Hippocampal formation (tissue), 2 donors: ENCODE results near the gene CHCHD10.
A peak's percentile ranks its signal among the peaks of the same experiment; 100 is the strongest.

Source experiments
- DNase-seq, 2 donors: peaks; one replicate each; lab custom pipeline; 2025; lab: John Stamatoyannopoulos, UW

CHCHD10 gene

GRCh38 chr22:23767673-23768548 is at the start of gene CHCHD10:
CHCHD10 (minus strand) TSS chr22:23767972; CDS start chr22:23767874, 98 bp downstream.
- peak; percentile 73 to 86 for DNase-seq

- DNase-seq: no peak
These were observed 49.4 kb upstream of the CHCHD10 start for GRCh38 chr22:23817146-23817545.

GRCh38 chr22:23816156-23816976 is 48.6 kb upstream of the CHCHD10 start:
- DNase-seq: peak in 1 of 2 donors; percentile 15

GRCh38 chr22:23815541-23816155 is 47.9 kb upstream of the CHCHD10 start:
- DNase-seq: no peak

- DNase-seq: no peak
These were observed 44.6 kb upstream of the CHCHD10 start for GRCh38 chr22:23812378-23812777.

GRCh38 chr22:23806837-23807236 is 39.1 kb upstream of the CHCHD10 start:
- DNase-seq: no peak

GRCh38 chr22:23804781-23805291 is 37.1 kb upstream of the CHCHD10 start:
- DNase-seq: peak in 1 of 2 donors; percentile 47

GRCh38 chr22:23803001-23803819 is 35.4 kb upstream of the CHCHD10 start:
- DNase-seq: no peak

- DNase-seq: no peak
These were observed 34.2 kb upstream of the CHCHD10 start for GRCh38 chr22:23801886-23802377.

- DNase-seq: no peak
These were observed 33.6 kb upstream of the CHCHD10 start for GRCh38 chr22:23801238-23801821.

- DNase-seq: no peak
These were observed 32.8 kb upstream of the CHCHD10 start for GRCh38 chr22:23800297-23801237.

- DNase-seq: no peak
These were observed 28.7 kb upstream of the CHCHD10 start for GRCh38 chr22:23796461-23796860.

- no peak for DNase-seq
These were observed 25.6 kb upstream of the CHCHD10 start for GRCh38 chr22:23793326-23793725.

GRCh38 chr22:23791738-23792645 is 24.2 kb upstream of the CHCHD10 start:
- DNase-seq: no peak

- no peak for DNase-seq
These were observed 23.3 kb upstream of the CHCHD10 start for GRCh38 chr22:23790819-23791737.

GRCh38 chr22:23789638-23790037 is 21.9 kb upstream of the CHCHD10 start:
- DNase-seq: peak in 1 of 2 donors; percentile 10

- DNase-seq: no peak
These were observed 21.3 kb upstream of the CHCHD10 start for GRCh38 chr22:23789121-23789520.
